Keratinocyte (primary cell): Measurements from ENCODE around the gene DKK3. TPM values are rescaled to one million over a fixed set of nuclear protein-coding genes. Genes with fewer than 3 reads are reported as not detected.

Experiments used
- DNase-seq: peaks from one replicate; pipeline ENCODE4 v3.0.0-alpha.2; 2011; ENCODE audit warnings: low read depth, missing footprints, low spot score
- FAIRE-seq: peaks from 2 replicates; lab custom pipeline; 2011; peaks lifted over from hg19 to GRCh38; lab: Jason Lieb, UNC
- H2AFZ ChIP-seq: 2 replicates; pipeline ENCODE4 v1.6.0; 2012; ENCODE audit warnings: low read length, control low read depth, inconsistent platforms; ENCODE audit not compliant: control insufficient read depth
- H3K27ac ChIP-seq: 2 replicates; pipeline ENCODE4 v1.5.1; 2011; ENCODE audit warnings: low read length; ENCODE audit not compliant: control insufficient read depth, insufficient read depth
- H3K27me3 ChIP-seq: 3 replicates; pipeline ENCODE4 v1.6.0; 2011; ENCODE audit warnings: low read length; ENCODE audit not compliant: control insufficient read depth, insufficient read depth; ENCODE audit errors: extremely low read depth
- H3K36me3 ChIP-seq, 2 experiments: 2 replicates in 1 of 2; 3 replicates in 1 of 2; pipeline ENCODE4 v1.5.1; 2011; ENCODE audit warnings: low read length in 2 of 2, mild to moderate bottlenecking in 1 of 2; ENCODE audit not compliant: control insufficient read depth in 2 of 2, insufficient read depth in 2 of 2; ENCODE audit errors: extremely low read depth in 1 of 2
- H3K4me1 ChIP-seq: 3 replicates; pipeline ENCODE4 v1.5.1; 2011; ENCODE audit warnings: low read length; ENCODE audit not compliant: control insufficient read depth, insufficient read depth; ENCODE audit errors: extremely low read depth
- H3K4me2 ChIP-seq: 3 replicates; pipeline ENCODE4 v1.6.0; 2011; ENCODE audit warnings: low read depth, low read length; ENCODE audit not compliant: control insufficient read depth, insufficient read depth; ENCODE audit errors: extremely low read depth
- H3K4me3 ChIP-seq, 3 experiments: fragments of 200-600 bp in 1 of 3; sonication (generic) in 1 of 3; 2 replicates in 2 of 3; 3 replicates in 1 of 3; pipeline ENCODE4 v1.5.1; 2011 to 2016; ENCODE audit warnings: low read length in 3 of 3, mild to moderate bottlenecking in 3 of 3, control low read depth in 2 of 3, inconsistent platforms in 1 of 3, low read depth in 1 of 3, mixed read lengths in 1 of 3, mixed run types in 1 of 3, moderate library complexity in 1 of 3; ENCODE audit not compliant: control insufficient read depth in 2 of 3, insufficient read depth in 2 of 3; ENCODE audit errors: extremely low read depth in 1 of 3
- H3K79me2 ChIP-seq: 2 replicates; pipeline ENCODE4 v1.6.0; 2012; ENCODE audit warnings: low read length; ENCODE audit not compliant: control insufficient read depth, insufficient read depth
- H3K9ac ChIP-seq: 3 replicates; pipeline ENCODE4 v1.6.0; 2011; ENCODE audit warnings: low read length; ENCODE audit not compliant: control insufficient read depth, insufficient read depth; ENCODE audit errors: extremely low read depth
- H3K9me1 ChIP-seq: 3 replicates; pipeline ENCODE4 v1.6.0; 2011; ENCODE audit warnings: low read length; ENCODE audit not compliant: control insufficient read depth, insufficient read depth; ENCODE audit errors: extremely low read depth
- H3K9me3 ChIP-seq: 2 replicates; pipeline ENCODE4 v1.5.1; 2012; ENCODE audit warnings: low read depth, low read length; ENCODE audit not compliant: control insufficient read depth
- H4K20me1 ChIP-seq: 3 replicates; pipeline ENCODE4 v1.6.0; 2011; ENCODE audit warnings: low read length; ENCODE audit not compliant: control insufficient read depth, insufficient read depth; ENCODE audit errors: extremely low read depth
- EZH2 ChIP-seq: IDR thresholded peaks from one replicate; pipeline ENCODE4 v1.6.1; 2012; ENCODE audit warnings: inconsistent platforms, mild to moderate bottlenecking, low read length, moderate library complexity
- dilution Hi-C: fragments of 300-500 bp; cut with MboI; formaldehyde crosslinking; loops from one replicate; pipeline ENCODE4 v1.7.0; 2020; ENCODE audit warnings: low sequenced_read_pairs; ENCODE audit not compliant: extremely low pct_ligation_motif_present
- polyA plus RNA-seq, 5 experiments: library from polyadenylated mRNA; depleted of rRNA in 3 of 5; stranded (reverse) in 3 of 5; stranded (forward) in 1 of 5; unstranded in 1 of 5; fragments of >200 nt; gene quantifications; 1 replicate in 1 of 5; 2 replicates in 3 of 5; 3 replicates in 1 of 5; pipeline versions ENCODE4 v1.2.1 to v1.2.3, GENCODE V29; 2011 to 2012; ENCODE audit warnings: missing spikeins in 2 of 5, low read depth in 1 of 5, low replicate concordance in 1 of 5
- TF ChIP-seq, protein P1 (sequence below), 3 experiments: IDR thresholded peaks in 1 of 3; conservative IDR thresholded peaks in 1 of 3; optimal IDR thresholded peaks in 1 of 3; 2 replicates in 2 of 3; 3 replicates in 1 of 3; pipeline versions ENCODE3 to v1.5.1; 2011; ENCODE audit warnings: low read length in 3 of 3, mild to moderate bottlenecking in 3 of 3, moderate library complexity in 2 of 3, control low read depth in 1 of 3, inconsistent platforms in 1 of 3; ENCODE audit not compliant: insufficient read depth in 2 of 3; ENCODE audit errors: extremely low read depth in 1 of 3

DKK3 gene
- polyA plus RNA-seq, 1 donor (not counting 4 experiments of a cell fraction or from before 2014, with no cell fraction given): 712 TPM

DNA sequence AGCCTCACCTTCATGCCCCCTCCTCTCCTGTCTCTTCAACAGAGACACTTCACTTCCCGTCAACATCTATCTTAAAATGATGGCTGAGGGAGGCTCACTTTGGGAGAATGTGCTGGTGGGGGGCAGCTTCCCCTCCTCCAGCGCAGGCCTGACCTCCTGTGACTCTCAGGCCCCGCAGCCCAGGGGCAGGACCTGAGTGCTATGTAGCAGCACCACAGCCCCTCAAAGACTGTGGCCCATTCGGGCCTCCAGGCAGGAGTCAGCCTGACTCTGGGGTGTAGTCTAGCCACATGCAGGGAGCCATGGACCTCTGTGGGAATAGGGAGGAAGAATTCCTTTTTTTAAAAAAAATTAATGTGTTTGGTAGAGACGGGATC, 43.7 kb downstream of the DKK3 start:
- Histone ChIP-seq H3K9me1 (no peaks in the 10 kb centered on the region), H3K27ac (no peak overlapping the region), H4K20me1 (no peaks in the 10 kb centered on the region), H3K4me3 (no peak overlapping the region), H3K4me1 (peaks cover 16% of the 10 kb centered on the region), H3K9ac (no peak overlapping the region), H2AFZ (no peak overlapping the region), H3K4me2 (no peak overlapping the region), H3K79me2 (no peaks in the 10 kb centered on the region), H3K27me3 (no peaks in the 10 kb centered on the region), H3K9me3 (no peaks in the 10 kb centered on the region), H3K36me3 (peaks cover 38 to 39% of the 10 kb centered on the region in 2 experiments)
- dilution Hi-C loops: no loop called here
- FAIRE-seq: no peak
- no peak for TF ChIP-seq EZH2
- TF ChIP-seq, protein P1, sequence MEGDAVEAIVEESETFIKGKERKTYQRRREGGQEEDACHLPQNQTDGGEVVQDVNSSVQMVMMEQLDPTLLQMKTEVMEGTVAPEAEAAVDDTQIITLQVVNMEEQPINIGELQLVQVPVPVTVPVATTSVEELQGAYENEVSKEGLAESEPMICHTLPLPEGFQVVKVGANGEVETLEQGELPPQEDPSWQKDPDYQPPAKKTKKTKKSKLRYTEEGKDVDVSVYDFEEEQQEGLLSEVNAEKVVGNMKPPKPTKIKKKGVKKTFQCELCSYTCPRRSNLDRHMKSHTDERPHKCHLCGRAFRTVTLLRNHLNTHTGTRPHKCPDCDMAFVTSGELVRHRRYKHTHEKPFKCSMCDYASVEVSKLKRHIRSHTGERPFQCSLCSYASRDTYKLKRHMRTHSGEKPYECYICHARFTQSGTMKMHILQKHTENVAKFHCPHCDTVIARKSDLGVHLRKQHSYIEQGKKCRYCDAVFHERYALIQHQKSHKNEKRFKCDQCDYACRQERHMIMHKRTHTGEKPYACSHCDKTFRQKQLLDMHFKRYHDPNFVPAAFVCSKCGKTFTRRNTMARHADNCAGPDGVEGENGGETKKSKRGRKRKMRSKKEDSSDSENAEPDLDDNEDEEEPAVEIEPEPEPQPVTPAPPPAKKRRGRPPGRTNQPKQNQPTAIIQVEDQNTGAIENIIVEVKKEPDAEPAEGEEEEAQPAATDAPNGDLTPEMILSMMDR (optimal IDR thresholded peaks at IDR 0.05 in 1 of 3, IDR thresholded peaks at IDR 0.05 in 1 of 3, conservative IDR thresholded peaks at IDR 0.05 in 1 of 3; ENCODE audit: extremely low read depth in 1 of 3, insufficient read depth in 2 of 3, low read length in 3 of 3): no peak
- no peak for DNase-seq

DNA sequence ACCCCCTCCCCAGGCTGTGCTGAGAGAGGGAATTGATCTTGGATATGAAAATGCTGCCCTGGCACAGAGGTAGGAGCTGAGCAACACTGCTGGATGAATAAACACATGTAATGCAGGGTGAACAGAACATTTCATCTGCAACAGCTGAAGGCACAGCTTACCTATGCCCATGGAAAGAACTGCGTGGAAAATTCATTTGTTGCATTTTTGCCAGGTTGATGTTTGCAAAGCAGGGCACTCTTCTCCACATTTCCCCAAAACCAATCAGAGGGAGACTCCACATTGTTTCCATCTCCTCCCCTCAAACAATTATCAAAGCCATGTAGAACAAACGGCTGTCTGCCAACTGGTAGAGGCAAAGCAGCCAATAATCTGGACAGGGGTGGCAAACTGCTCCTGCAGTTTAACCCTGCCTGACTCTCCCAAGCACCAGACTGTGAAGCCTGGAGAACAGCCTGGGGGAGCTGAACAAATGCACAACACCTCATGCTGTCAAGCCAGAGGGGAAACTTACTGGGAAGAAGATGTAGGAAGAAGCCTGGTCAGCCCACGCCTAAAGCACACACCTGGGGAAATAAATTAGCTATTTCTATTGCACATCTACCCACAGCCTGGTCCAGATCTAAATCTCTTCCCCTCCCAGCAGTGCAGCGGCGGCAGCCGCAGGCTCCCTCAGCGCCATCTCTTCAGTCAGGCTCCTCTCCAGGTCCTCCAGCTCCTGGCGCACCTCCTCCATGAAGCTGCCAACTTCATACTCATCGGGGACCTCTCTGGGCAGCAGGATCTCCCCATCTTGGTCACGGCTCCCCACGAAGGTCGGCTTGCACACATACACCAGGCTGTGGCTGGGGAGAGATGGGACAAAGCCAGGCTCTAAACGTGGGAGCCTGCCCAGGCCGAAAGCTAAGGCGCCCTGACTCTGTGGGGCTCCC, 44.3 kb downstream of the DKK3 start:
- Histone ChIP-seq H3K79me2 (no peaks in the 10 kb centered on the region), H3K4me2 (no peak overlapping the region), H3K9me1 (no peaks in the 10 kb centered on the region), H3K9ac (no peak overlapping the region), H3K9me3 (no peaks in the 10 kb centered on the region), H3K4me3 (no peak overlapping the region), H2AFZ (no peak overlapping the region), H3K27ac (no peak overlapping the region), H4K20me1 (no peaks in the 10 kb centered on the region), H3K4me1 (peaks cover 16% of the 10 kb centered on the region), H3K36me3 (peaks cover 34 to 39% of the 10 kb centered on the region in 2 experiments), H3K27me3 (no peaks in the 10 kb centered on the region)
- DNase-seq (no peak), FAIRE-seq (no peak)
- dilution Hi-C loops: no loop called here
- TF ChIP-seq, protein P1 (optimal IDR thresholded peaks at IDR 0.05 in 1 of 3, IDR thresholded peaks at IDR 0.05 in 1 of 3, conservative IDR thresholded peaks at IDR 0.05 in 1 of 3; ENCODE audit: extremely low read depth in 1 of 3, insufficient read depth in 2 of 3, low read length in 3 of 3): no peak
- TF ChIP-seq EZH2: no peak
